ENCODE measurements around the gene MTIF2. TPM values are rescaled to one million over a fixed set of nuclear protein-coding genes. Genes with fewer than 3 reads are reported as not detected.
A peak's percentile ranks its signal among the peaks of the same experiment; 100 is the strongest.

Gene MTIF2
- total and polyA plus RNA-seq, 9 of the 15 experiments (the other 6 are each of a cell fraction or from before 2014, with no cell fraction given) = 58.7 to 143 (median 105) TPM

- TF ChIP-seq HINFP (tag; conservative IDR thresholded peaks at IDR 0.05; ENCODE audit: low read depth) = peak; percentile 99
- peak; percentile 92 for TF ChIP-seq DACH1 (IDR thresholded peaks at IDR 0.05; ENCODE audit: partially characterized antibody)
- TF ChIP-seq AFF4 (CRISPR knock-in tag; IDR thresholded peaks at IDR 0.05) = no peak
- 0 out of 2 replicates have a peak, but pooled peaks have one; percentile 26 for TF ChIP-seq BCOR (IDR thresholded peaks at IDR 0.05)
- peak; percentile 23; the same call in 1 of the 2 replicates for TF ChIP-seq ESRRA (IDR thresholded peaks at IDR 0.05; ENCODE audit: borderline replicate concordance, low read depth)
- TF ChIP-seq GATAD2B (IDR thresholded peaks at IDR 0.05; ENCODE audit: borderline replicate concordance) = 0 out of 2 replicates have a peak, but pooled peaks have one; percentile 41
- 0 out of 2 replicates have a peak, but pooled peaks have one; percentile 14 for TF ChIP-seq FOSL1 (tag; conservative IDR thresholded peaks at IDR 0.05)
- TF ChIP-seq DPF2 (IDR thresholded peaks at IDR 0.05) = peak; percentile 18; the same call in 1 of the 2 replicates
- no peak for TF ChIP-seq ZBTB43 (CRISPR knock-in tag; IDR thresholded peaks at IDR 0.05)
- TF ChIP-seq ZBTB12 (CRISPR knock-in tag; IDR thresholded peaks at IDR 0.05) = no peak
- TF ChIP-seq AFF1 (IDR thresholded peaks at IDR 0.05; ENCODE audit: low read depth in 1 of 2, partially characterized antibody in 2 of 2) = peak; percentile 10 to 95
- TF ChIP-seq TFAP4 (CRISPR knock-in tag; IDR thresholded peaks at IDR 0.05; ENCODE audit: borderline replicate concordance) = peak; percentile 55
Measured at GRCh38 chr2:55232084-55232862, 36.8 kb downstream of the MTIF2 start, which contains the start of the genes CLHC1 and RPS27A (continued).
